Epithelial cell of proximal tubule (primary cell): ENCODE data around the gene DMC1. TPM values are rescaled to one million over a fixed set of nuclear protein-coding genes. Genes with fewer than 3 reads are reported as not detected.

Experiments
- DNase-seq: peaks from one replicate; pipeline ENCODE4 v3.0.0-alpha.2; 2011; ENCODE audit warnings: low read depth
- H3K4me3 ChIP-seq: 2 replicates; pipeline ENCODE4 v1.5.1; 2011; ENCODE audit warnings: low read depth, mild to moderate bottlenecking, low read length
- CTCF ChIP-seq: conservative IDR thresholded peaks from 2 replicates; pipeline ENCODE4 v1.5.1; 2012; ENCODE audit warnings: low read depth, mild to moderate bottlenecking, low read length
- total RNA-seq: library from RNA; depleted of rRNA; stranded (reverse); fragments of >200 nt; gene quantifications from 2 replicates; pipeline ENCODE4 v1.2.3, GENCODE V29; 2015

DMC1 gene
- total RNA-seq, 1 donor from 2014 or later: 4.4 TPM

GRCh38 chr22:38524429-38524828, 45.6 kb downstream of the DMC1 start:
- no peak for TF ChIP-seq CTCF
- no peak for DNase-seq
- H3K4me3 ChIP-seq: no peak overlapping the region

- TF ChIP-seq CTCF: no peak
- DNase-seq: no peak
- H3K4me3 ChIP-seq: no peak overlapping the region
Measured at GRCh38 chr22:38523479-38523878, 46.5 kb downstream of the DMC1 start.

- no peak for DNase-seq
- no peak overlapping the region for H3K4me3 ChIP-seq
- TF ChIP-seq CTCF: no peak
Measured at GRCh38 chr22:38523029-38523428, 47.0 kb downstream of the DMC1 start.

- DNase-seq: no peak
- H3K4me3 ChIP-seq: no peak overlapping the region
- TF ChIP-seq CTCF: no peak
Measured at GRCh38 chr22:38519453-38520250, 50.3 kb downstream of the DMC1 start.

- no peak overlapping the region for H3K4me3 ChIP-seq
- no peak for DNase-seq
- TF ChIP-seq CTCF: no peak
Measured at GRCh38 chr22:38518620-38519019, 51.4 kb downstream of the DMC1 start.

- TF ChIP-seq CTCF: no peak
- no peak overlapping the region for H3K4me3 ChIP-seq
- DNase-seq: no peak
Measured at GRCh38 chr22:38513063-38513462, 56.9 kb downstream of the DMC1 start.

GRCh38 chr22:38510416-38510970, 59.5 kb downstream of the DMC1 start:
- no peak for DNase-seq
- TF ChIP-seq CTCF: no peak
- no peak overlapping the region for H3K4me3 ChIP-seq
